ENCODE results near the gene PRC1. TPM values are rescaled to one million over a fixed set of nuclear protein-coding genes. Genes with fewer than 3 reads are reported as not detected.

The PRC1 gene
- polyA plus RNA-seq, 5 donors, result 57.8 to 136 (median 84.1) TPM

- DNase-seq, result no peak
Observed at GRCh38 chr15:90957031-90957790, 37.1 kb downstream of the PRC1 start.

- DNase-seq, result peak; percentile 74 to 77
Observed at GRCh38 chr15:90956274-90957030, 37.9 kb downstream of the PRC1 start.

GRCh38 chr15:90955624-90956273 is 38.6 kb downstream of the PRC1 start:
- no peak for DNase-seq

GRCh38 chr15:90954712-90955623 is 39.4 kb downstream of the PRC1 start, which contains the start of gene RCCD1:
RCCD1 (plus strand) TSS chr15:90954884; CDS start chr15:90956735, 1,851 bp downstream.
- peak; percentile 91 to 92 for DNase-seq

- DNase-seq, result no peak
Observed at GRCh38 chr15:90953947-90954711, 40.2 kb downstream of the PRC1 start.

- no peak for DNase-seq
Observed at GRCh38 chr15:90952901-90953677, 41.2 kb downstream of the PRC1 start.

GRCh38 chr15:90950676-90951075 is 43.7 kb downstream of the PRC1 start:
- no peak for DNase-seq

- no peak for DNase-seq
Observed at GRCh38 chr15:90949979-90950675, 44.2 kb downstream of the PRC1 start.

- no peak for DNase-seq
Observed at GRCh38 chr15:90948506-90948905, 45.8 kb downstream of the PRC1 start.

GRCh38 chr15:90947577-90948357 is 46.6 kb downstream of the PRC1 start:
- DNase-seq, result no peak

- no peak for DNase-seq
Observed at GRCh38 chr15:90946941-90947576, 47.3 kb downstream of the PRC1 start.

- DNase-seq, result no peak
Observed at GRCh38 chr15:90946538-90946937, 47.8 kb downstream of the PRC1 start.

GRCh38 chr15:90945091-90945490 is 49.2 kb downstream of the PRC1 start:
- DNase-seq, result no peak

- no peak for DNase-seq
Observed at GRCh38 chr15:90942354-90943120, 51.8 kb downstream of the PRC1 start.

GRCh38 chr15:90941038-90941437 is 53.3 kb downstream of the PRC1 start:
- no peak for DNase-seq

GRCh38 chr15:90939756-90940155 is 54.6 kb downstream of the PRC1 start:
- no peak for DNase-seq

- no peak for DNase-seq
Observed at GRCh38 chr15:90938261-90938660, 56.1 kb downstream of the PRC1 start.

Data from right lung (tissue), 5 donors.